Breast epithelium (tissue), 4 donors: ENCODE measurements around the gene CMTM8. TPM values are rescaled to one million over a fixed set of nuclear protein-coding genes. Genes with fewer than 3 reads are reported as not detected.

Experiments
- DNase-seq, 2 donors: peaks; one replicate each; pipeline ENCODE4 v3.0.0-alpha.2; 2019; ENCODE audit warnings: low spot score in 2 of 2
- H3K27ac ChIP-seq, 2 donors: fragments of 200-600 bp; sonication (generic) in 1 of 2; one replicate each; pipeline ENCODE4 v1.5.1; 2016 to 2019; ENCODE audit warnings: mild to moderate bottlenecking in 1 of 2
- H3K27me3 ChIP-seq, 2 donors: fragments of 200-600 bp; sonication (generic) in 1 of 2; one replicate each; pipeline versions ENCODE4 v1.5.1 to v1.6.0; 2017 to 2019; ENCODE audit warnings: control low read depth in 1 of 2, mild to moderate bottlenecking in 1 of 2
- H3K36me3 ChIP-seq: fragments of 200-600 bp; one replicate; pipeline ENCODE4 v1.5.1; 2019
- H3K4me1 ChIP-seq, 2 donors: fragments of 200-600 bp; sonication (generic); one replicate each; pipeline ENCODE4 v1.5.1; 2016 to 2019; ENCODE audit warnings: control low read depth in 1 of 2
- H3K4me3 ChIP-seq, 3 donors: fragments of 200-600 bp; sonication (generic); 1 replicate in 2 of 3; 2 replicates in 1 of 3; pipeline ENCODE4 v1.5.1; 2016 to 2019; ENCODE audit warnings: mild to moderate bottlenecking in 3 of 3, moderate library complexity in 2 of 3
- H3K9me3 ChIP-seq, 2 donors: fragments of 200-600 bp; sonication (generic) in 1 of 2; one replicate each; pipeline ENCODE4 v1.5.1; 2016 to 2019; ENCODE audit warnings: control low read depth in 1 of 2
- POLR2A ChIP-seq: fragments of 450-650 bp; IDR thresholded peaks from one replicate; pipeline ENCODE4 v1.6.1; 2016; ENCODE audit warnings: antibody characterized with exemption, mild to moderate bottlenecking, moderate library complexity
- POLR2AphosphoS5 ChIP-seq, 3 donors: sonication (generic); formaldehyde crosslinking; IDR thresholded peaks; one replicate each; pipeline ENCODE4 v1.6.1; 2017; ENCODE audit warnings: antibody characterized with exemption in 3 of 3
- intact Hi-C: fragments of 100-400 bp; cut with DNase I; formaldehyde crosslinking; loops from one replicate; pipeline ENCODE4 v1.15.1; 2023; ENCODE audit warnings: low total_unique reads
- total RNA-seq, 3 donors: library from RNA; depleted of rRNA; stranded (reverse); fragments of >200 nt; gene quantifications; one replicate each; pipeline ENCODE4 v1.1.0, GENCODE V29; 2016
- TF ChIP-seq, protein P1 (sequence below), 3 donors: fragments of 450-650 bp; IDR thresholded peaks; one replicate each; pipeline ENCODE4 v1.5.1; 2016 to 2017; ENCODE audit warnings: antibody characterized with exemption in 3 of 3, mild to moderate bottlenecking in 3 of 3, moderate library complexity in 3 of 3

Gene CMTM8
- total RNA-seq, 3 donors from 2014 or later = 4.2 to 24.7 (median 19.3) TPM

DNA sequence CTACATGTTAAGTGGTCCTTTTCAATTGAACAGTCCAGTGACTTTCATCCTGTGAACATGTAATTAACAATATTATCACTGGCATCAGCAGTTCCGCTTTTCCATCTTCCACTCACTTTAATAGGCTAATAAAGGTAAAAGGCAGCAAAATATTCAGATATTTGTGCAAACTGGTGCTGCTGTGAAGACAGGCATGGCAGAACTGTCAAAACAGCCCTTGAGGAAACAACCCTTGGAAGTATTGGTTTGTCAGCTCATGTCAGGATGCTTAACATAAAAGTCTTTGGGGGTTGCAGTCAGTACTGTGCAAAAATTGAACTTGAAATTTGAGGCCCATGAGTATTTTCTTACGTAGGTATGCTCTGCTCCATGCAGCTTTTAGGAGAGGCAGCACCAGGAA lies 81.1 kb downstream of the CMTM8 start:
- H3K36me3 ChIP-seq = no peaks in the 10 kb centered on the region
- TF ChIP-seq POLR2AphosphoS5 (IDR thresholded peaks at IDR 0.05) (no peak), POLR2A (no peak)
- TF ChIP-seq, protein P1, sequence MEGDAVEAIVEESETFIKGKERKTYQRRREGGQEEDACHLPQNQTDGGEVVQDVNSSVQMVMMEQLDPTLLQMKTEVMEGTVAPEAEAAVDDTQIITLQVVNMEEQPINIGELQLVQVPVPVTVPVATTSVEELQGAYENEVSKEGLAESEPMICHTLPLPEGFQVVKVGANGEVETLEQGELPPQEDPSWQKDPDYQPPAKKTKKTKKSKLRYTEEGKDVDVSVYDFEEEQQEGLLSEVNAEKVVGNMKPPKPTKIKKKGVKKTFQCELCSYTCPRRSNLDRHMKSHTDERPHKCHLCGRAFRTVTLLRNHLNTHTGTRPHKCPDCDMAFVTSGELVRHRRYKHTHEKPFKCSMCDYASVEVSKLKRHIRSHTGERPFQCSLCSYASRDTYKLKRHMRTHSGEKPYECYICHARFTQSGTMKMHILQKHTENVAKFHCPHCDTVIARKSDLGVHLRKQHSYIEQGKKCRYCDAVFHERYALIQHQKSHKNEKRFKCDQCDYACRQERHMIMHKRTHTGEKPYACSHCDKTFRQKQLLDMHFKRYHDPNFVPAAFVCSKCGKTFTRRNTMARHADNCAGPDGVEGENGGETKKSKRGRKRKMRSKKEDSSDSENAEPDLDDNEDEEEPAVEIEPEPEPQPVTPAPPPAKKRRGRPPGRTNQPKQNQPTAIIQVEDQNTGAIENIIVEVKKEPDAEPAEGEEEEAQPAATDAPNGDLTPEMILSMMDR (IDR thresholded peaks at IDR 0.05) = no peak
- H3K4me3 ChIP-seq = no peak overlapping the region
- no peak for DNase-seq
- no peaks in the 10 kb centered on the region for H3K9me3 ChIP-seq
- intact Hi-C loops = no loop called here
- H3K27me3 ChIP-seq = no peaks in the 10 kb centered on the region
- H3K4me1 ChIP-seq = no peaks in the 10 kb centered on the region
- no peak overlapping the region for H3K27ac ChIP-seq

DNA sequence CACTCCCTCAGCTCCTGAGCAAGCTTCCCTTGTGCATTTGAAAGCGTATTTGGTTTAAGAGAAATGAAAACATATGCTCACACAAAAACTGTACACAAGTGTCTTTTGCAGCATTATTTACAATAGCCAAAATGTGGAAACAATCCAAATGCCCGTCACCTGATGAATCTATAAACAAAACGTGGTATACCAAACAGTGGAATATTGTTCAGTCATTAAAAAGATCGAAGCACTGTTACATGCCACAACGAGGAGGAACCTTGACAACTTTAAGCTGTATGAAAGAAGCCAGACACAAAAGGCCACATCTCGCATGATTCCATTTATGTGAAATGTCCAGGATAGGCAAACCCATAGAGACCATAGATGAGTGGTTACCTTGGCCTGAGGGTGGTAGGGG lies 81.6 kb downstream of the CMTM8 start:
- Histone ChIP-seq H3K27me3 (no peaks in the 10 kb centered on the region), H3K27ac (no peak overlapping the region), H3K36me3 (no peaks in the 10 kb centered on the region), H3K4me1 (no peaks in the 10 kb centered on the region), H3K4me3 (no peak overlapping the region), H3K9me3 (no peaks in the 10 kb centered on the region)
- no peak for DNase-seq
- intact Hi-C loops = no loop called here
- TF ChIP-seq POLR2AphosphoS5 (IDR thresholded peaks at IDR 0.05) (no peak), POLR2A (no peak)
- TF ChIP-seq, protein P1 (IDR thresholded peaks at IDR 0.05) = no peak

DNA sequence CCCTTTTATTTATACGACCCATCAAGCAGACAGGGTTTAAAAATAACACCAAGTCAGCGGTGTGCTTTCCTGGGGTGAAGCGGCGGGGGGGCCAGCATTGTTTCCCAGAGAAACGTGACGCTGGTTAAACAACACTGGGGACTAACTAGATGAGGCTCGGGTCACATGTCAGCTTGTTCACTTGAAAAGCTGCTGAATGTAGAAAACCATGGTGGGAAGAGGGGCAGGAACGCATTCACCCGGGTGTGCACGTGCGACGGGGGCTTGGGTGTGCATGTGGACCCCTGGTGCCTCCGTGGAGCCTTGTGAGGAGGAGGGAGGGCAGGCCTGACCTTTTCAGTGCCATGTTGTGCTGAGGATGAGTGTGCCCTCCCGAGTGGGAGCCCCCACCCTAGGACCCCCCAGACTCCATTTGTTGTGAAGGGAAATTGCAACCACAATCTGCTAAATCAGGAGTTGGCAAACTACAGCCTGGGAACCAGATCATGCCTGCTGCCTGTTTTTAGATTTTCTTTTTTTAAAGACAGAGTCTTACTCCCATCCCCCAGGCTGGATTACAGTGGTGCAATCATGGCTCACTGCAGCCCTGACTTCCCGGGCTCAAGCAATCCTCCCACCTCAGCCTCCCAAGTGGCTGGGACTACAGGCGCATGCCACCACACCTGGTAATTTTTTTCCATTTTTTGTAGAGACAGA lies 82.8 kb downstream of the CMTM8 start:
- H3K9me3 ChIP-seq = no peaks in the 10 kb centered on the region
- H3K27me3 ChIP-seq = no peaks in the 10 kb centered on the region
- H3K4me3 ChIP-seq = no peak overlapping the region
- no peak for DNase-seq
- H3K4me1 ChIP-seq = no peaks in the 10 kb centered on the region
- H3K36me3 ChIP-seq = no peaks in the 10 kb centered on the region
- TF ChIP-seq POLR2AphosphoS5 (IDR thresholded peaks at IDR 0.05) = no peak
- TF ChIP-seq, protein P1 (IDR thresholded peaks at IDR 0.05) = no peak
- no peak for TF ChIP-seq POLR2A
- H3K27ac ChIP-seq = no peak overlapping the region
- intact Hi-C loops = no loop called here

DNA sequence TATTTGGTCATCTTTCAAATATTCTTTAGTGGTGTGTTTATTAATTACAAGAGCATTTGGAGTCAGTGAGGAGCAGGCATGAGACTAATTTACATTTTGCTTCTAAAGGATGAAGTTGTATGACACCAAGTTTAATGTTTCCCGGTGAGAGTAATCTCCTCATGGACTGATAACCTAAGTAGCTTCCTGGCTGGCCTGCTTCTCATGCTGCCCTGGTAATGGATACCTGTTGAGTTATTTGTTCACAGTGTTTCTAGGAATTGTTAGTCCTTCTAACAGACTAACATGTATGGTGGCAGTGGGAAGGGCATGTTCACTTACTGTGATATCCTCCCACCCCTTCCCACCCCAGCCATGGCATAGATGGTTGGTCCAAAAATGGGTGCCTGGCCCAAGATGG lies 83.8 kb downstream of the CMTM8 start:
- H3K9me3 ChIP-seq = no peaks in the 10 kb centered on the region
- no peaks in the 10 kb centered on the region for H3K4me1 ChIP-seq
- intact Hi-C loops = no loop called here
- no peaks in the 10 kb centered on the region for H3K36me3 ChIP-seq
- no peak overlapping the region for H3K27ac ChIP-seq
- H3K27me3 ChIP-seq = no peaks in the 10 kb centered on the region
- TF ChIP-seq POLR2AphosphoS5 (IDR thresholded peaks at IDR 0.05) (no peak), POLR2A (no peak)
- TF ChIP-seq, protein P1 (IDR thresholded peaks at IDR 0.05) = no peak
- no peak for DNase-seq
- no peak overlapping the region for H3K4me3 ChIP-seq

DNA sequence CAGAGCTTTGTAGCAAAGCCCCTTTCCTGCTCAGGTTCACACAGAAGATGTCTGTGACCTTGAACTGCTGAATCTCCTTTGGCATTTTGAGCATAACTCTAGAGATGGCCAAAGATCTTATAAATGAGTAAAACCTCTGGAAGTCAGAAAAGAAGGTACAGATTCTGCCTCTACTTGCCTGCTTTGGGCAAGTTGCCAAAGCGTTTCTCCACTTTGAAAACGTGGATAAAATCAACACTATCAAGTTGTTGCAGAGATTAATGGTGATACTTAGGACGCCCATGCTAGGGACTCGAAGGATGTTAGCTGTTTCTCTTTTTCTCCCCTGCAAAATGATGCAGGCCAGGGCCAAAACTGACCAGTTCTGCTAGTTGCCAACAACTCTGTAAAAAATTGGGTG lies 85.1 kb downstream of the CMTM8 start:
- TF ChIP-seq, protein P1 (IDR thresholded peaks at IDR 0.05) = no peak
- TF ChIP-seq POLR2A (no peak), POLR2AphosphoS5 (IDR thresholded peaks at IDR 0.05) (no peak)
- no peak for DNase-seq
- no peaks in the 10 kb centered on the region for H3K36me3 ChIP-seq
- no peaks in the 10 kb centered on the region for H3K9me3 ChIP-seq
- H3K27me3 ChIP-seq = no peaks in the 10 kb centered on the region
- H3K4me1 ChIP-seq = no peaks in the 10 kb centered on the region
- intact Hi-C loops = no loop called here
- no peak overlapping the region for H3K27ac ChIP-seq
- no peak overlapping the region for H3K4me3 ChIP-seq
